Keratinocyte (primary cell): ENCODE results near the gene EIF1AD.

Source experiments
- EZH2 ChIP-seq: IDR thresholded peaks from one replicate; pipeline ENCODE4 v1.6.1; 2012; ENCODE audit warnings: inconsistent platforms, mild to moderate bottlenecking, low read length, moderate library complexity
- TF ChIP-seq, protein P1 (sequence below), 3 experiments: IDR thresholded peaks in 1 of 3; conservative IDR thresholded peaks in 1 of 3; optimal IDR thresholded peaks in 1 of 3; 2 replicates in 2 of 3; 3 replicates in 1 of 3; pipeline versions ENCODE3 to v1.5.1; 2011; ENCODE audit warnings: low read length in 3 of 3, mild to moderate bottlenecking in 3 of 3, moderate library complexity in 2 of 3, control low read depth in 1 of 3, inconsistent platforms in 1 of 3; ENCODE audit not compliant: insufficient read depth in 2 of 3; ENCODE audit errors: extremely low read depth in 1 of 3

GRCh38 chr11:66015936-66016792, 14.2 kb upstream of the EIF1AD start:
- TF ChIP-seq EZH2, result no peak
- TF ChIP-seq, protein P1, sequence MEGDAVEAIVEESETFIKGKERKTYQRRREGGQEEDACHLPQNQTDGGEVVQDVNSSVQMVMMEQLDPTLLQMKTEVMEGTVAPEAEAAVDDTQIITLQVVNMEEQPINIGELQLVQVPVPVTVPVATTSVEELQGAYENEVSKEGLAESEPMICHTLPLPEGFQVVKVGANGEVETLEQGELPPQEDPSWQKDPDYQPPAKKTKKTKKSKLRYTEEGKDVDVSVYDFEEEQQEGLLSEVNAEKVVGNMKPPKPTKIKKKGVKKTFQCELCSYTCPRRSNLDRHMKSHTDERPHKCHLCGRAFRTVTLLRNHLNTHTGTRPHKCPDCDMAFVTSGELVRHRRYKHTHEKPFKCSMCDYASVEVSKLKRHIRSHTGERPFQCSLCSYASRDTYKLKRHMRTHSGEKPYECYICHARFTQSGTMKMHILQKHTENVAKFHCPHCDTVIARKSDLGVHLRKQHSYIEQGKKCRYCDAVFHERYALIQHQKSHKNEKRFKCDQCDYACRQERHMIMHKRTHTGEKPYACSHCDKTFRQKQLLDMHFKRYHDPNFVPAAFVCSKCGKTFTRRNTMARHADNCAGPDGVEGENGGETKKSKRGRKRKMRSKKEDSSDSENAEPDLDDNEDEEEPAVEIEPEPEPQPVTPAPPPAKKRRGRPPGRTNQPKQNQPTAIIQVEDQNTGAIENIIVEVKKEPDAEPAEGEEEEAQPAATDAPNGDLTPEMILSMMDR (optimal IDR thresholded peaks at IDR 0.05 in 1 of 3, IDR thresholded peaks at IDR 0.05 in 1 of 3, conservative IDR thresholded peaks at IDR 0.05 in 1 of 3; ENCODE audit: extremely low read depth in 1 of 3, insufficient read depth in 2 of 3, low read length in 3 of 3), result no peak
